ENCODE results near the gene AMIGO3.

DNA sequence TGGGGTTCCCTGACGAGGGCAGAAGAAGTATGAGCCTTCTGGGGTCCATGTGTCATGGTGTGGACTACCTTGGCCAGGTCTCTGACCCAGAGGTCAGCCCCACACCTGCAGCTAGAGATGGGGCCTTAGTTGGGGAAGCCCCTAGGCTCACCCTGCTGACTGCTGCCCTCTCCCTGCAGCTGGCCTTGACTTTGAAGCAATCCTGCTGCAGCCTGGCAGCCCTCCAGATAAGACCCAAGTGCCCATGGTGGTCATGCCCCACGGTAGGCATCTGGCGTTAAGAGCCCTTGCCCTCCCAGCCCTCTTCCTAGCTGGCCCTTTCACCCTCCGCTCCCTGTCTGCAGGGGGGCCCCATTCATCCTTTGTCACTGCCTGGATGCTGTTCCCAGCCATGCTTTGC lies 37.9 kb downstream of the AMIGO3 start:
- TF ChIP-seq CTCF (IDR thresholded peaks at IDR 0.05; ENCODE audit: low read depth, low read length) (no peak), EZH2phosphoT487 (IDR thresholded peaks at IDR 0.05; ENCODE audit: low read depth) (no peak)
